22Rv1 (cell line): Measurements from ENCODE around the gene KCNK18.

Experiments used
- H3K27ac ChIP-seq: fragments of 450-650 bp; 2 replicates; pipeline ENCODE4 v1.5.1; 2017
- CTCF ChIP-seq: fragments of 450-650 bp; IDR thresholded peaks from 2 replicates; pipeline ENCODE4 v1.5.1; 2017; ENCODE audit warnings: mild to moderate bottlenecking
- ZFX ChIP-seq: fragments of 450-650 bp; IDR thresholded peaks from 2 replicates; pipeline ENCODE4 v1.6.1; 2017; ENCODE audit warnings: antibody characterized with exemption, borderline replicate concordance

KCNK18 gene

GRCh38 chr10:117255835-117256460 lies 58.7 kb downstream of the KCNK18 start:
- TF ChIP-seq CTCF (no peak), ZFX (no peak)
- H3K27ac ChIP-seq, result no peak overlapping the region

GRCh38 chr10:117256910-117257309 lies 59.6 kb downstream of the KCNK18 start:
- no peak overlapping the region for H3K27ac ChIP-seq

GRCh38 chr10:117257721-117258120 lies 60.4 kb downstream of the KCNK18 start:
- H3K27ac ChIP-seq, result no peak overlapping the region
- TF ChIP-seq ZFX (no peak), CTCF (no peak)

More at GRCh38 chr10:117256910-117257309, 59.6 kb downstream of the KCNK18 start:
- TF ChIP-seq ZFX (no peak), CTCF (no peak)

- H3K27ac ChIP-seq, result no peak overlapping the region
- TF ChIP-seq ZFX (no peak), CTCF (no peak)
Observed at GRCh38 chr10:117259279-117259678, 62.0 kb downstream of the KCNK18 start.
